CD4-positive, alpha-beta memory T cell (primary cell): ENCODE measurements around the gene ZNF485. TPM values are rescaled to one million over a fixed set of nuclear protein-coding genes. Genes with fewer than 3 reads are reported as not detected.

Source experiments
- CTCF ChIA-PET: fragments of 350-600 bp; sonication (Branson Sonifier 250); formaldehyde crosslinking; loops from one replicate; lab custom pipeline; 2021; ENCODE audit warnings: inconsistent platforms; ENCODE audit not compliant: partially characterized antibody; lab: Charles Lee
- POLR2A ChIA-PET: fragments of 350-600 bp; sonication (Branson Sonifier 250); formaldehyde crosslinking; loops from one replicate; lab custom pipeline; 2021; ENCODE audit not compliant: partially characterized antibody; lab: Charles Lee
- DNase-seq, 5 donors: peaks; one replicate each; pipeline versions ENCODE4 v3.0.0 to v3.0.0-alpha.2; 2020 to 2022; ENCODE audit warnings: mixed read lengths in 1 of 5
- H3K27ac ChIP-seq: one replicate; pipeline ENCODE4 v1.7.0; 2013; ENCODE audit warnings: low read depth, low read length
- H3K27me3 ChIP-seq: 2 replicates; pipeline ENCODE4 v1.7.0; 2013; ENCODE audit warnings: mild to moderate bottlenecking, low read length, moderate library complexity; ENCODE audit not compliant: insufficient read depth
- H3K36me3 ChIP-seq: 2 replicates; pipeline ENCODE4 v1.7.0; 2013; ENCODE audit warnings: mild to moderate bottlenecking, low read length, moderate library complexity; ENCODE audit not compliant: insufficient read depth
- H3K4me1 ChIP-seq: 2 replicates; pipeline ENCODE4 v1.7.0; 2013; ENCODE audit warnings: mild to moderate bottlenecking, low read length, moderate library complexity; ENCODE audit not compliant: insufficient read depth
- H3K4me3 ChIP-seq, 2 donors: one replicate each; pipeline ENCODE4 v1.7.0; 2013; ENCODE audit warnings: low read length in 2 of 2, mild to moderate bottlenecking in 1 of 2
- H3K9me3 ChIP-seq, 2 donors: one replicate each; pipeline ENCODE4 v1.7.0; 2013; ENCODE audit warnings: low read length in 2 of 2, control low read depth in 1 of 2; ENCODE audit not compliant: control insufficient read depth in 1 of 2
- H3K27ac Mint-ChIP-seq, 7 donors: one replicate each; pipeline ENCODE4 v1.8.0; 2020 to 2021; ENCODE audit warnings: mixed read lengths in 7 of 7, mild to moderate bottlenecking in 6 of 7, inconsistent platforms in 3 of 7, moderate library complexity in 3 of 7
- H3K27me3 Mint-ChIP-seq, 2 donors: one replicate each; pipeline ENCODE4 v1.8.0; 2020 to 2021; ENCODE audit warnings: mixed read lengths in 2 of 2
- H3K36me3 Mint-ChIP-seq, 2 donors: one replicate each; pipeline ENCODE4 v1.8.0; 2020 to 2021; ENCODE audit warnings: mixed read lengths in 2 of 2, inconsistent platforms in 1 of 2, mild to moderate bottlenecking in 1 of 2
- H3K4me1 Mint-ChIP-seq, 4 donors: one replicate each; pipeline ENCODE4 v1.8.0; 2020 to 2021; ENCODE audit warnings: mixed read lengths in 4 of 4, mild to moderate bottlenecking in 1 of 4
- H3K4me3 Mint-ChIP-seq, 8 donors: one replicate each; pipeline ENCODE4 v1.8.0; 2020 to 2021; ENCODE audit warnings: mixed read lengths in 8 of 8, mild to moderate bottlenecking in 7 of 8, moderate library complexity in 6 of 8, inconsistent platforms in 3 of 8
- H3K9me3 Mint-ChIP-seq, 8 donors: one replicate each; pipeline ENCODE4 v1.8.0; 2020 to 2021; ENCODE audit warnings: mixed read lengths in 8 of 8, mild to moderate bottlenecking in 5 of 8, inconsistent platforms in 3 of 8, moderate library complexity in 1 of 8
- intact Hi-C: fragments of 100-400 bp; cut with micrococcal nuclease; formaldehyde crosslinking; loops from one replicate; pipeline ENCODE4 v1.15.1; 2023
- polyA plus RNA-seq, 2 donors: library from polyadenylated mRNA; unstranded; fragments of 300-500 nt; fragmentation: Illumina TruSeq; gene quantifications; one replicate each; pipeline ENCODE4 v1.2.3, GENCODE V29; 2021
- total RNA-seq, 2 experiments: library from RNA; stranded (reverse); gene quantifications; one replicate each; pipeline ENCODE4 v1.2.3, GENCODE V29; 2021

ZNF485 gene
- total and polyA plus RNA-seq, 4 experiments from 2014 or later: 4.7 to 10.4 (median 7.3) TPM

DNA sequence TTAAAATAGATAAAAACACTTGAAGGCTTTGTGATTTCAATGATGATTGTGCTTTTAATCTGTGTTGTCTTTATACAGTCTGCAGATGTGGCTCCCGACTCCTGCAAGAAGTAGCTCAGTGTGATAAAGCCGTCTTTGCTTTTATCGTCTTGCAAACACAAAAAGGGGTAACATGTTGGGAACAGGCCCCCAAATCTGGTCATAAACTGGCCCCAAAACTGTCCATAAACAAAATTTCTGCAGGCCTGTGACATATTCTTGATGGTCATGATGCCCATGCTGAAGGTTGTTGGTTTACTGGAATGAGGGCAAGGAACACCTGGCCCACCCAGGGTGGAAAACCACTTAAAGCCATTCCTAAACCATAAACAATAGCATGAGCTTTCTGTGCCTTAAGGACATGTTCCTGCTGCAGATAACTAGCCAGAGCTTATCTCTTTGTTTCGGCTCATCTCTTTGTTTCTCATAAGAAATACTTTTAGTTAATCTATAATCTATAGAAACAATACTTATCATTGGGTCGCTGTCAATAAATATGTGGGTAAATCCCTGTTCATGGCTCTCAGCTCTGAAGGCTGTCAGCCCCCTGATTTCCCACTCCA lies 14.8 kb upstream of the ZNF485 start:
- peaks cover 0 to 3% of the 10 kb centered on the region in 2 donors for H3K36me3 Mint-ChIP-seq
- CTCF ChIA-PET: no interaction called here
- no peak for DNase-seq
- Histone ChIP-seq H3K36me3 (no peaks in the 10 kb centered on the region), H3K4me3 (no peak overlapping the region), H3K9me3 (no peaks in the 10 kb centered on the region), H3K27me3 (no peaks in the 10 kb centered on the region), H3K4me1 (peaks cover 21% of the 10 kb centered on the region), H3K27ac (no peak overlapping the region)
- no peak overlapping the region for H3K27ac Mint-ChIP-seq
- H3K4me1 Mint-ChIP-seq: peaks cover 20 to 22% (median 21%) of the 10 kb centered on the region in 4 donors
- no peak overlapping the region for H3K4me3 Mint-ChIP-seq
- H3K9me3 Mint-ChIP-seq: peaks cover 0 to 16% (median 10%) of the 10 kb centered on the region in 8 donors
- H3K27me3 Mint-ChIP-seq: peaks cover 0 to 1% of the 10 kb centered on the region in 2 donors
- POLR2A ChIA-PET: no interaction called here
- intact Hi-C loops: no loop called here

GRCh38 chr10:43594944-43595589 lies 11.2 kb upstream of the ZNF485 start:
- H3K4me3 Mint-ChIP-seq: peak overlapping the region; percentile 81 to 95 (median 89)
- H3K27me3 Mint-ChIP-seq: peaks cover 0 to 1% of the 10 kb centered on the region in 2 donors
- peaks cover 0 to 3% of the 10 kb centered on the region in 2 donors for H3K36me3 Mint-ChIP-seq
- ChIA-PET POLR2A (interaction anchor here (1.0 to 2.7 kb wide), 4 partner anchors 10 to 457 kb away, joined by 4 to 27 read pairs (median 6); partner anchors contain the start of genes CSGALNACT2 and ZNF239), CTCF (interaction anchor here (1.0 to 1.7 kb wide), 4 partner anchors 9 to 390 kb away, joined by 3 to 11 read pairs (median 4); partner anchors contain the start of gene ZNF485)
- intact Hi-C loops: loop anchor here (2.0 kb wide), 1 partner anchor 18 kb away; no protein-coding TSS in a partner anchor
- Histone ChIP-seq H3K27ac (peak overlapping the region; percentile 34), H3K4me3 (peak overlapping the region; percentile 21 to 44), H3K9me3 (no peaks in the 10 kb centered on the region), H3K4me1 (peaks cover 25% of the 10 kb centered on the region), H3K36me3 (no peaks in the 10 kb centered on the region), H3K27me3 (no peaks in the 10 kb centered on the region)
- peaks cover 23 to 32% (median 26%) of the 10 kb centered on the region in 4 donors for H3K4me1 Mint-ChIP-seq
- H3K9me3 Mint-ChIP-seq: peaks cover 0 to 16% (median 10%) of the 10 kb centered on the region in 8 donors
- peak overlapping the region; percentile 70 to 95 (median 89) for H3K27ac Mint-ChIP-seq
- DNase-seq: peak in 4 of 5 donors; percentile 29 to 57 (median 46)

DNA sequence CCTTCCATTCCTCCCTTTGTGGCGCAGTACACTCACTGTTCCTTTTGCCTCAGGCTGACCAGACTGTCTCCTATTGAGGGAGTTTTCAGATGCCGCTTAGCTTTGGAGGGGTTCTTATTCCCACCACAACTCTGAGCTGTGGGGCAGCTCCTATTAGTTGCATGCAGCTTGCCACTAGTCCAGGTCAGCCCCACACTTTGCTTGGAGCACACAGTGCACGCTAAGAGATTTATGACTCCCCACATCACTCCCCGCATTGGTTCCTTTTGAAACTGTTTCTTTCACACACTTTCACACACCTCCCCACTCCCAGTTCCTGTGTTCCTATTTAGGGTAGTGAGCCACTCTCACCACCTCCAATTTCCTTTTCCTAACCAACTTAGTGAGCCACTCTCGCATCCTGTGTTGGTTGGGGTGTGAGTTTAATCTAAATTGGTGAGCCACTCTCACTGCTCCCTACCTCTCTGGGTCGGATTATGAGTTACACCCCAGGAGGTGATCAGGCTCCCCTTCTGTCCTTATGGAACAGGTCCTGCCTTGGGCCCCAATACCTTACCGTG lies 10.4 kb upstream of the ZNF485 start:
- H3K27ac Mint-ChIP-seq: peak overlapping the region; percentile 31 to 95 (median 89)
- peak overlapping the region; percentile 81 to 95 (median 89) for H3K4me3 Mint-ChIP-seq
- H3K27me3 Mint-ChIP-seq: no peaks in the 10 kb centered on the region
- ChIA-PET POLR2A (interaction anchor here (1.0 to 2.7 kb wide), 3 partner anchors 10 to 458 kb away, joined by 4 to 27 read pairs (median 6); partner anchors contain the start of genes CSGALNACT2 and ZNF239), CTCF (interaction anchor here (1.1 to 1.7 kb wide), 3 partner anchors 9 to 390 kb away, joined by 4 to 11 read pairs (median 5); partner anchors contain the start of gene ZNF485)
- peak in 1 of 5 donors; percentile 16 for DNase-seq
- H3K9me3 Mint-ChIP-seq: peaks cover 0 to 13% (median 9%) of the 10 kb centered on the region in 8 donors
- Histone ChIP-seq H3K4me1 (peaks cover 25% of the 10 kb centered on the region), H3K27ac (peak overlapping the region; percentile 11), H3K4me3 (peak overlapping the region; percentile 21 to 41), H3K36me3 (no peaks in the 10 kb centered on the region), H3K27me3 (no peaks in the 10 kb centered on the region), H3K9me3 (no peaks in the 10 kb centered on the region)
- H3K4me1 Mint-ChIP-seq: peaks cover 23 to 32% (median 26%) of the 10 kb centered on the region in 4 donors
- H3K36me3 Mint-ChIP-seq: peaks cover 0 to 3% of the 10 kb centered on the region in 2 donors
- intact Hi-C loops: loop anchor here (2.0 kb wide), 1 partner anchor 19 kb away; no protein-coding TSS in a partner anchor

DNA sequence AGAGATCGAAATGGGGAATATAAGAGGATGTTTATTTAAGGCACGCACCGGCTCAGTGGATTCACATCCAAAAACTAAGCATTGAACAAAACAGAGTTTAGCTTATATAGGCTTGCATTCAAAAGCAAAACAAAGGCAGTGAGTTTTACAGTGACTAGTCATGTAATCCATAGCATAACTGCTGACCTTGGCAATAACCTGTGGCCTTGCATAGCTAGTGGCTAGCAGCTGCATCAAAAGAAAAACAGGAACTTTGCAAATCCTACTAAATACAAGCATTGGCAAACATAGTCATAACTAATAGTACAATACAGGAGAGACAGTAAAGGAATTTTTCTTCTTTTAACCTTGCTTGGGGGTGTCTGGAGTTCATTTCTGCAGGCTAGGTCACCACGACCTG lies 9.7 kb upstream of the ZNF485 start:
- Mint-ChIP-seq H3K27ac (peak overlapping the region in 5 of 7 donors; percentile 31 to 95 (median 36)), H3K9me3 (peaks cover 0 to 9% (median 6%) of the 10 kb centered on the region in 8 donors), H3K4me1 (peaks cover 23 to 32% (median 26%) of the 10 kb centered on the region in 4 donors), H3K27me3 (no peaks in the 10 kb centered on the region), H3K4me3 (peak overlapping the region in 3 of 8 donors; percentile 35 to 91 (median 90)), H3K36me3 (peaks cover 0 to 3% of the 10 kb centered on the region in 2 donors)
- intact Hi-C loops: no loop called here
- POLR2A ChIA-PET: no interaction called here
- H3K27ac ChIP-seq: no peak overlapping the region
- H3K27me3 ChIP-seq: no peaks in the 10 kb centered on the region
- H3K4me1 ChIP-seq: peaks cover 25% of the 10 kb centered on the region
- no peaks in the 10 kb centered on the region for H3K36me3 ChIP-seq
- no peak for DNase-seq
- CTCF ChIA-PET: no interaction called here
- H3K9me3 ChIP-seq: no peaks in the 10 kb centered on the region
- no peak overlapping the region for H3K4me3 ChIP-seq

- H3K4me1 Mint-ChIP-seq: peaks cover 23 to 32% (median 26%) of the 10 kb centered on the region in 4 donors
- ChIA-PET POLR2A (no interaction called here), CTCF (interaction anchor here (1.1 kb wide), 1 partner anchor 1260 kb away, joined by 3 read pairs; no protein-coding TSS in a partner anchor)
- peaks cover 0 to 2% (median 0%) of the 10 kb centered on the region in 8 donors for H3K9me3 Mint-ChIP-seq
- no peak overlapping the region for H3K4me3 ChIP-seq
- no peaks in the 10 kb centered on the region for H3K27me3 Mint-ChIP-seq
- no peak overlapping the region for H3K27ac ChIP-seq
- no peaks in the 10 kb centered on the region for H3K36me3 Mint-ChIP-seq
- H3K4me3 Mint-ChIP-seq: peak overlapping the region in 1 of 8 donors; percentile 28
- intact Hi-C loops: no loop called here
- DNase-seq: no peak
- no peaks in the 10 kb centered on the region for H3K36me3 ChIP-seq
- no peaks in the 10 kb centered on the region for H3K27me3 ChIP-seq
- peaks cover 25% of the 10 kb centered on the region for H3K4me1 ChIP-seq
- no peaks in the 10 kb centered on the region for H3K9me3 ChIP-seq
- H3K27ac Mint-ChIP-seq: no peak overlapping the region
Observed at GRCh38 chr10:43598446-43598845, 7.8 kb upstream of the ZNF485 start.

DNA sequence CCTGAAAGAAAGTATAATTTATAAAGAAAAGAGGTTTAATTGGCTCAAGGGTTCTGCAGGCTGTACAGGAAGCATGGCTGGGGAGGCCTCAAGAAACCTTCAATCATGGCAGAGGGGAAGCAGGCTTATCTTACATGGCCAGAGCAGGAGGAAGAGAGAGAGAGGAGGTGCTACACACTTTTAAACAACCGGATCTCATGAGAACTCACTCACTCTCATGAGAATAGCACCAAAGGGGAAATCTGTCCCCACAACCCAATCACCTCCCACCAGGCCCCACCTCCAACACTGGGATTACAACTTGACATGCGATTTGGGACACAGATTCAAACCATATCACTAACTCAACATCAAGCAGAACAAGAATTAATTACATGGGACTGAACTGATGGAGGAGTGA lies 6.9 kb upstream of the ZNF485 start:
- Mint-ChIP-seq H3K36me3 (no peaks in the 10 kb centered on the region), H3K4me3 (no peak overlapping the region), H3K4me1 (peaks cover 21 to 32% (median 25%) of the 10 kb centered on the region in 4 donors), H3K9me3 (no peaks in the 10 kb centered on the region), H3K27me3 (no peaks in the 10 kb centered on the region), H3K27ac (no peak overlapping the region)
- no peak for DNase-seq
- Histone ChIP-seq H3K4me1 (peaks cover 25% of the 10 kb centered on the region), H3K4me3 (no peak overlapping the region), H3K9me3 (no peaks in the 10 kb centered on the region), H3K36me3 (no peaks in the 10 kb centered on the region), H3K27ac (no peak overlapping the region), H3K27me3 (no peaks in the 10 kb centered on the region)
- CTCF ChIA-PET: no interaction called here
- intact Hi-C loops: no loop called here
- POLR2A ChIA-PET: no interaction called here
